ENCODE data around the gene VAV1. TPM values are rescaled to one million over a fixed set of nuclear protein-coding genes. Genes with fewer than 3 reads are reported as not detected.
"Not testable (repeated sequence)": the region's sequence is repeated elsewhere in the genome, so short reads cannot be mapped to it uniquely, and the experiment has no call there.

The VAV1 gene
- total RNA-seq, 2 donors from 2014 or later: 3.9 to 7.4 TPM

DNA sequence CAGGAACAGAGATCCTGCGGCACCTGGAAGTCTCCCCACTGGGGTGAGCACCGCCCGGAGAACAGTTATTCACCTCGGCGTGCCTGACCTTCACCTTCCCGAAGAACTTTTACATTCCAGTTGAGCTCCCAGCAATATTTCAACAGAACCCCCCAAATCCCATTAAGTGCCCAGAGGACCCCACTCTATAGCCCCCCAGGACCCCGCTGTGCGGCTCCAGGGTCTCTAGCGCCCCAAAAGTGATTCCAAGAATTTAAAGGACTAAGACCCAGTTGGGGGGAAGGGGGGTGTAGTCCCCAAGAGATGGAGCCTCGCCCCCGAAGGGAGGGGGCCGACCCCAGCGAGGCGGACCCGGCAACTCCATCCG lies 35.6 kb upstream of the VAV1 start:
- intact Hi-C loops (cut with DNase I): loop anchor here in 1 of 2 donors (5.0 kb wide), 2 partner anchors 220 to 365 kb away; partner anchors contain the start of gene ALKBH7
- ATAC-seq: no peak
- DNase-seq: no peak

- peak; percentile 83 to 86 for ATAC-seq
- intact Hi-C loops (cut with DNase I): loop anchor here in 1 of 2 donors (5.0 kb wide), 2 partner anchors 220 to 365 kb away; partner anchors contain the start of gene ALKBH7
- DNase-seq: peak; percentile 100
Measured at GRCh38 chr19:6737284-6737872, 35.1 kb upstream of the VAV1 start, which contains the start of gene GPR108. Gene GPR108, minus strand, starts transcription at chr19:6737580. Its CDS starts 4 bp downstream, at chr19:6737576.

- intact Hi-C loops (cut with DNase I): loop anchor here in 1 of 2 donors (5.0 kb wide), 2 partner anchors 221 to 366 kb away; partner anchors contain the start of gene ALKBH7
- DNase-seq (peak; percentile 95), ATAC-seq (peak; percentile 17 to 35)
Measured at GRCh38 chr19:6737873-6738786, 34.4 kb upstream of the VAV1 start.

DNA sequence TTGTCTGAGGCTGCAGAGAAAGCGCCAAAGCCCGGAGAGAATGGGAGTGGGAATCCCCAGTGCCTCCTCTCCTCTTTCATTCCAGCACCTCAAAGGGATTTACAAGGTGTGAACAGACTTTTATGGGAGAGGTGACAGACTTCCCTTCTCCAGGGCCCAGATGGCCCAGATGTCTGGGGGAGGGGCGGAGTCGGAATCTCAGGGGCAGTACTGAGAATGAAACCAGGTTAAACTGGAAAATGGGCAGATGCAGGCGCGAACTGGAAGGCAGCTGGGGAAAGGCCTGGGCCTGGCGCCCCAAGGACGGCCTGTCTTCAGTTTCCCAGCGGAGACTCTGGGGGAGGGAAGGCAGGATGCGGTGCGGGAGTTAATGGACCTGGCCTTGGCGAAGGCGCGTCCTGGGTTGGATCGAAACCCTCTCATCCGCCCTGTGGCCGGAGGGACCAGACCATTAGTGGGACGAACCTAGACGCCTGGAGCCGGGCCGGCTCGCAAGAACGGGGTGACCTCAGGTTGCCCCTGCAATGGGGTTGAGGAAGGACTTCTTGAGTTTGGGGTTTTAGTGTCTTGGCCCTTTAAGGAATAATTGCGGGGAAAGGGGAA lies 33.6 kb upstream of the VAV1 start:
- ATAC-seq (no peak), DNase-seq (peak; percentile 68)
- intact Hi-C loops (cut with DNase I): loop anchor here in 1 of 2 donors (5.0 kb wide), 2 partner anchors 222 to 367 kb away; partner anchors contain the start of gene ALKBH7

- intact Hi-C loops (cut with DNase I): loop anchor here in 1 of 2 donors (5.0 kb wide), 2 partner anchors 222 to 367 kb away; partner anchors contain the start of gene ALKBH7
- ATAC-seq: peak; percentile 30 to 44
- peak; percentile 90 for DNase-seq
Measured at GRCh38 chr19:6739390-6739882, 33.1 kb upstream of the VAV1 start, which contains the start of gene TRIP10. Gene TRIP10, plus strand, starts transcription at chr19:6739680. Its CDS starts 82 bp downstream, at chr19:6739762.

GRCh38 chr19:6739883-6740588 lies 32.5 kb upstream of the VAV1 start:
- DNase-seq (peak; percentile 63), ATAC-seq (peak in 1 of 2 donors; percentile 0)
- intact Hi-C loops (cut with DNase I): loop anchor here in 1 of 2 donors (5.0 kb wide), 3 partner anchors 122 to 368 kb away; partner anchors contain the start of gene ALKBH7

- intact Hi-C loops (cut with DNase I): loop anchor here in 1 of 2 donors (5.0 kb wide), 1 partner anchor 122 kb away; no protein-coding TSS in a partner anchor
- DNase-seq (peak; percentile 82), ATAC-seq (peak in 1 of 2 donors; percentile 0)
Measured at GRCh38 chr19:6740589-6741343, 31.7 kb upstream of the VAV1 start.

DNA sequence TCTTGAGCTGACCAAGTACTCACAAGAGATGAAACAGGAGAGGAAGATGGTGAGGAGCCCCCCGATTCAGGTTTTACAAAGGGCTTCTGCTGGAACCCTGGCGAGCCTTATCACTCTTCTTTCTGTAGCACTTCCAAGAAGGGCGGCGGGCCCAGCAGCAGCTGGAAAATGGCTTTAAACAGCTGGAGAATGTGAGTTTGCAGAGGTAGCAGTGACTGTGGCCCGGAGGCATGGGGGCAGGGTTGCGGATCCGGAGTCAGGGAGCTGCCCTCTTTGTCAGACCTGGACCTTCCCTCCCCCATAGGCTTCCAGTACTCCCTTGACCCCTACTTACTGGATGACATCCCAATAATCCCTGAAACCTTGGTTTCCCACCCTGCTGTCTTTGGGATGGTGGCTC lies 29.4 kb upstream of the VAV1 start:
- no peak for ATAC-seq
- DNase-seq: no peak
- intact Hi-C loops (cut with DNase I): loop anchor here in 1 of 2 donors (5.0 kb wide), 1 partner anchor 119 kb away; no protein-coding TSS in a partner anchor

DNA sequence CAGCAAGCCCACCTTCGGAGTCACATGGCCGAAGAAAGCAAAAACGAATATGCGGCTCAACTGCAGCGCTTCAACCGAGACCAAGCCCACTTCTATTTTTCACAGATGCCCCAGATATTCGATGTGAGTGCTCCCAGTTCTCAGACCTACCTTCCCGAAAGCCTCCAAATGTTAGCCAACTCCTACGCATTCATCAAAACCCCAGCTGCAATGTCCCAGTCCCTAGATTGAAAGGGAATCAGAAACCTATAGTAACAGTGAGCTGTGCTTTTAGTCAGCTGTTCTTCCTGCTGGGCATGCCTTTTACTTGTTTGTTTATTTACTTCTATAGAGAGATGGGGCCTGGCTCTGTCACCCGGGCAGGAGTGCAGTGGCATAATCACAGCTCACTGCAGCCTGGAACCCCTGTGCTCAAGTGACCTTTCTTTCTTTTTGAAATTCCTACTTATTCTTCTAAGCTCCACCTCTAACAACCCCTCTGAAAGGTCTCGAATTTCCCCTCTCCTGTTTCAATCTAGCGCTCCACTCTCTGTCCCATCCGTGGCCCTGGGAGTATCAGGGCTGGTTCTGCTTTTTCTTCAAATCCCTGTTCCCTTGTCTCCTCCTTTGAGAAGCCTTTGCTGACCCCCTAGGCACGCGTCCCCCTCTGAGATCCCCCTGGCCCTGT lies 28.7 kb upstream of the VAV1 start:
- no peak for ATAC-seq
- no peak for DNase-seq
- intact Hi-C loops (cut with DNase I): loop anchor here in 1 of 2 donors (5.0 kb wide), 1 partner anchor 118 kb away; no protein-coding TSS in a partner anchor

GRCh38 chr19:6744381-6745301 lies 27.9 kb upstream of the VAV1 start:
- DNase-seq: peak; percentile 91
- intact Hi-C loops (cut with DNase I): loop anchor here in 1 of 2 donors (5.0 kb wide), 1 partner anchor 118 kb away; no protein-coding TSS in a partner anchor
- ATAC-seq: peak; percentile 84 to 90

GRCh38 chr19:6745965-6746364 lies 26.5 kb upstream of the VAV1 start:
- DNase-seq: no peak
- intact Hi-C loops (cut with DNase I): no loop called here
- no peak for ATAC-seq

DNA sequence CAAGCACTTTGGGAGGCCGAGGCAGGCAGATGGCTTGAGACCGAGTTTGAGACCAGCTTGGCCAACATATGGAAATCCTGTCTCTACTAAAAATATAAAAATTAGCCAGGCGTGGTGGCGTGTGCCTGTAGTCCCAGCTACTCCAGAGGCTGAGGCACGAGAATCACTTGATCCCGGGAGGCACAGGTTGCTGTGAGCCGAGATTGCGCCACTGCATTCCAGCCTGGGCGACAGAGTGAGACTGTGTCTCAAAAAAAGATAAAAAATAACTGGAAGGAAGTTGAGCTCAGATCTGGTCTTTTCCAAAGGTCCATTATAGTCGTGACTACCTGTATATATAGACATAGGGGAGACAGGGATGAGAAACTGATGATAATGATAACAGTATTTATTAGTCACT lies 24.0 kb upstream of the VAV1 start:
- DNase-seq; ATAC-seq; intact Hi-C loops (cut with DNase I): not testable (repeated sequence)

DNA sequence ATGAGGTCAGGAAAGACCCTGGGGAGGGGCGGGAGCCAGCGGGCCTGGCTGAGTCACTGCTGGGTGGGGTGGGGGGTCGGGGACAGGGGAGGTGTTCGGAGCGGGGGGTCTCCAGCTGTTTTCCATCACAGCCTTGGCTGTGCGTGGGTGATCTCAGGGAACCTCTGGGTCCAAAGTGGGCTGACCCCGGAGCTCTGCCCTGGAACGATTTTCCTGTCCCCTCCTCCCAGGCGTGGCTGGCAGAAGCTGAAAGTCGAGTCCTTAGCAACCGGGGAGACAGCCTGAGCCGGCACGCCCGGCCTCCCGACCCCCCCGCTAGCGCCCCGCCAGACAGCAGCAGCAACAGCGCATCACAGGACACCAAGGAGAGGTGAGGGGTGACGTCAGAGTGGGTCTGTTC lies 22.4 kb upstream of the VAV1 start:
- ATAC-seq (peak; percentile 4 to 13), DNase-seq (peak; percentile 72)
- intact Hi-C loops (cut with DNase I): no loop called here

GRCh38 chr19:6751189-6751588 lies 21.3 kb upstream of the VAV1 start:
- intact Hi-C loops (cut with DNase I): no loop called here
- ATAC-seq: no peak

GRCh38 chr19:6752256-6753177 lies 20.0 kb upstream of the VAV1 start:
- intact Hi-C loops (cut with DNase I): no loop called here
- no peak for DNase-seq
- peak; percentile 1 to 2 for ATAC-seq

More at GRCh38 chr19:6751189-6751588, 21.3 kb upstream of the VAV1 start:
- no peak for DNase-seq

All from left cardiac atrium (tissue), 4 donors.